GM18517 (cell line): ENCODE data around the gene MARCHF11.

Source experiments
- ATAC-seq: cut with Tn5 transposase; IDR thresholded peaks from one replicate; pipeline ENCODE4 v1.9.1; 2021; ENCODE audit warnings: mild to moderate bottlenecking, moderate library complexity; ENCODE audit not compliant: unreplicated experiment

Gene MARCHF11

GRCh38 chr5:16064135-16064893, 115.3 kb downstream of the MARCHF11 start:
- ATAC-seq = no peak

- ATAC-seq = no peak
Measured at GRCh38 chr5:16061163-16061562, 118.4 kb downstream of the MARCHF11 start.

GRCh38 chr5:16057277-16057676, 122.3 kb downstream of the MARCHF11 start:
- no peak for ATAC-seq

GRCh38 chr5:16051246-16051755, 128.3 kb downstream of the MARCHF11 start:
- no peak for ATAC-seq

GRCh38 chr5:16050414-16050813, 129.2 kb downstream of the MARCHF11 start:
- ATAC-seq = no peak

- ATAC-seq = no peak
Measured at GRCh38 chr5:16049761-16050160, 129.8 kb downstream of the MARCHF11 start.

GRCh38 chr5:16048132-16048531, 131.5 kb downstream of the MARCHF11 start:
- ATAC-seq = no peak

GRCh38 chr5:16043349-16043965, 136.1 kb downstream of the MARCHF11 start:
- no peak for ATAC-seq

GRCh38 chr5:16037121-16037845, 142.3 kb downstream of the MARCHF11 start:
- no peak for ATAC-seq

- ATAC-seq = no peak
Measured at GRCh38 chr5:16034319-16035001, 145.1 kb downstream of the MARCHF11 start.

- no peak for ATAC-seq
Measured at GRCh38 chr5:16033187-16033925, 146.2 kb downstream of the MARCHF11 start.

- ATAC-seq = no peak
Measured at GRCh38 chr5:16028708-16029107, 150.9 kb downstream of the MARCHF11 start.

GRCh38 chr5:16025681-16026080, 153.9 kb downstream of the MARCHF11 start:
- no peak for ATAC-seq

- no peak for ATAC-seq
Measured at GRCh38 chr5:16018970-16019369, 160.6 kb downstream of the MARCHF11 start.

GRCh38 chr5:16017720-16018119, 161.9 kb downstream of the MARCHF11 start:
- no peak for ATAC-seq
